Measurements from ENCODE around the gene ADAP1. TPM values are rescaled to one million over a fixed set of nuclear protein-coding genes. Genes with fewer than 3 reads are reported as not detected.

Gene ADAP1
- total RNA-seq, 1 experiment from 2014 or later = 173 TPM

GRCh38 chr7:951881-952547, 2.5 kb downstream of the ADAP1 start:
- intact Hi-C loops (cut with micrococcal nuclease; ENCODE audit: unreplicated experiment) = no loop called here
- Mint-ChIP-seq H3K36me3 (ENCODE audit: insufficient read depth, unreplicated experiment) (peaks cover 94% of the 10 kb centered on the region), H3K4me3 (ENCODE audit: low read depth, unreplicated experiment) (peak overlapping the region; percentile 65), H3K9me3 (ENCODE audit: low read depth, unreplicated experiment) (no peaks in the 10 kb centered on the region), H3K27me3 (ENCODE audit: unreplicated experiment) (no peaks in the 10 kb centered on the region), H3K4me1 (ENCODE audit: low read depth, unreplicated experiment) (peaks cover 52% of the 10 kb centered on the region), H3K27ac (ENCODE audit: unreplicated experiment) (peak overlapping the region; percentile 97)
- TF ChIP-seq CTCF (IDR thresholded peaks at IDR 0.05; ENCODE audit: unreplicated experiment) = no peak
- DNase-seq = no peak
- no TSS peak for BruUV-seq (replicated peaks)
- CTCF ChIA-PET = interaction anchor here (0.7 to 2.8 kb wide), 6 partner anchors 12 to 1178 kb away, joined by 3 to 18 read pairs (median 7); no protein-coding TSS in a partner anchor

GRCh38 chr7:949021-949934, 5.2 kb downstream of the ADAP1 start:
- intact Hi-C loops (cut with micrococcal nuclease; ENCODE audit: unreplicated experiment) = loop anchor here (1.0 to 5.0 kb wide), 2 partner anchors 25 to 37 kb away; no protein-coding TSS in a partner anchor
- H3K4me1 Mint-ChIP-seq (ENCODE audit: low read depth, unreplicated experiment) = peaks cover 74% of the 10 kb centered on the region
- BruUV-seq (replicated peaks) = no TSS peak
- H3K36me3 Mint-ChIP-seq (ENCODE audit: insufficient read depth, unreplicated experiment) = peaks cover 99% of the 10 kb centered on the region
- no peaks in the 10 kb centered on the region for H3K9me3 Mint-ChIP-seq (ENCODE audit: low read depth, unreplicated experiment)
- peak; percentile 98 for DNase-seq
- H3K4me3 Mint-ChIP-seq (ENCODE audit: low read depth, unreplicated experiment) = peak overlapping the region; percentile 65
- peak overlapping the region; percentile 97 for H3K27ac Mint-ChIP-seq (ENCODE audit: unreplicated experiment)
- CTCF ChIA-PET = interaction anchor here (0.8 to 1.7 kb wide), 8 partner anchors 21 to 113 kb away, joined by 3 to 10 read pairs (median 6); partner anchors contain the start of gene COX19
- TF ChIP-seq CTCF (IDR thresholded peaks at IDR 0.05; ENCODE audit: unreplicated experiment) = no peak
- H3K27me3 Mint-ChIP-seq (ENCODE audit: unreplicated experiment) = no peaks in the 10 kb centered on the region

GRCh38 chr7:947391-948210, 6.9 kb downstream of the ADAP1 start:
- intact Hi-C loops (cut with micrococcal nuclease; ENCODE audit: unreplicated experiment) = loop anchor here (5.0 kb wide), 1 partner anchor 35 kb away; no protein-coding TSS in a partner anchor
- Mint-ChIP-seq H3K4me1 (ENCODE audit: low read depth, unreplicated experiment) (peaks cover 72% of the 10 kb centered on the region), H3K9me3 (ENCODE audit: low read depth, unreplicated experiment) (no peaks in the 10 kb centered on the region), H3K4me3 (ENCODE audit: low read depth, unreplicated experiment) (peak overlapping the region; percentile 65), H3K27ac (ENCODE audit: unreplicated experiment) (peak overlapping the region; percentile 97), H3K36me3 (ENCODE audit: insufficient read depth, unreplicated experiment) (peaks cover 82% of the 10 kb centered on the region), H3K27me3 (ENCODE audit: unreplicated experiment) (no peaks in the 10 kb centered on the region)
- no peak for TF ChIP-seq CTCF (IDR thresholded peaks at IDR 0.05; ENCODE audit: unreplicated experiment)
- CTCF ChIA-PET = no interaction called here
- peak; percentile 68 for DNase-seq
- BruUV-seq (replicated peaks) = no TSS peak

Measured in Calu3 (cell line).